ENCODE data around the gene ADAM23. TPM values are rescaled to one million over a fixed set of nuclear protein-coding genes. Genes with fewer than 3 reads are reported as not detected.

The ADAM23 gene
- total and polyA plus RNA-seq, 2 experiments from 2014 or later, result 11.8 to 15.9 TPM

- H3K4me1 Mint-ChIP-seq, result peaks cover 21% of the 10 kb centered on the region
Observed at GRCh38 chr2:206463685-206464084, 20.4 kb downstream of the ADAM23 start.

GRCh38 chr2:206464597-206464996 is 21.3 kb downstream of the ADAM23 start:
- no peaks in the 10 kb centered on the region for H4K20me1 ChIP-seq (replicated peaks; ENCODE audit: insufficient read depth)
- Mint-ChIP-seq H3K4me1 (peaks cover 21% of the 10 kb centered on the region), H3K27me3 (ENCODE audit: insufficient read depth, low read depth, poor library complexity) (peaks cover 10% of the 10 kb centered on the region), H3K9me3 (peaks cover 24% of the 10 kb centered on the region), H3K36me3 (ENCODE audit: low read depth) (peaks cover 41% of the 10 kb centered on the region), H3K4me3 (no peak overlapping the region), H3K27ac (no peak overlapping the region)
- no peak overlapping the region for H3K4me3 ChIP-seq
- H3K27ac ChIP-seq (ENCODE audit: low read depth), result no peak overlapping the region
- H3K27me3 ChIP-seq (ENCODE audit: insufficient read depth), result no peaks in the 10 kb centered on the region
- DNase-seq (ENCODE audit: low spot score) (no peak), ATAC-seq (no peak)
- H2AFZ ChIP-seq, result no peak overlapping the region
- no peak overlapping the region for H3K4me2 ChIP-seq
- no peaks in the 10 kb centered on the region for H3K79me2 ChIP-seq (replicated peaks; ENCODE audit: insufficient read depth)
- peaks cover 3% of the 10 kb centered on the region; the same call in 1 of the 2 replicates for H3F3A ChIP-seq (replicated peaks; ENCODE audit: low read depth)
- H3K9me2 ChIP-seq (ENCODE audit: insufficient read depth), result 0 out of 2 replicates have a peak, but pooled peaks cover 2% of the 10 kb centered on the region
- peaks cover 14% of the 10 kb centered on the region for H3K4me1 ChIP-seq (ENCODE audit: insufficient read depth)
- H3K36me3 ChIP-seq (ENCODE audit: insufficient read depth), result no peaks in the 10 kb centered on the region; the same call in 1 of the 2 replicates
- no peak for TF ChIP-seq EZH2phosphoT487 (IDR thresholded peaks at IDR 0.05; ENCODE audit: unreplicated experiment)
- TF ChIP-seq, protein P1, sequence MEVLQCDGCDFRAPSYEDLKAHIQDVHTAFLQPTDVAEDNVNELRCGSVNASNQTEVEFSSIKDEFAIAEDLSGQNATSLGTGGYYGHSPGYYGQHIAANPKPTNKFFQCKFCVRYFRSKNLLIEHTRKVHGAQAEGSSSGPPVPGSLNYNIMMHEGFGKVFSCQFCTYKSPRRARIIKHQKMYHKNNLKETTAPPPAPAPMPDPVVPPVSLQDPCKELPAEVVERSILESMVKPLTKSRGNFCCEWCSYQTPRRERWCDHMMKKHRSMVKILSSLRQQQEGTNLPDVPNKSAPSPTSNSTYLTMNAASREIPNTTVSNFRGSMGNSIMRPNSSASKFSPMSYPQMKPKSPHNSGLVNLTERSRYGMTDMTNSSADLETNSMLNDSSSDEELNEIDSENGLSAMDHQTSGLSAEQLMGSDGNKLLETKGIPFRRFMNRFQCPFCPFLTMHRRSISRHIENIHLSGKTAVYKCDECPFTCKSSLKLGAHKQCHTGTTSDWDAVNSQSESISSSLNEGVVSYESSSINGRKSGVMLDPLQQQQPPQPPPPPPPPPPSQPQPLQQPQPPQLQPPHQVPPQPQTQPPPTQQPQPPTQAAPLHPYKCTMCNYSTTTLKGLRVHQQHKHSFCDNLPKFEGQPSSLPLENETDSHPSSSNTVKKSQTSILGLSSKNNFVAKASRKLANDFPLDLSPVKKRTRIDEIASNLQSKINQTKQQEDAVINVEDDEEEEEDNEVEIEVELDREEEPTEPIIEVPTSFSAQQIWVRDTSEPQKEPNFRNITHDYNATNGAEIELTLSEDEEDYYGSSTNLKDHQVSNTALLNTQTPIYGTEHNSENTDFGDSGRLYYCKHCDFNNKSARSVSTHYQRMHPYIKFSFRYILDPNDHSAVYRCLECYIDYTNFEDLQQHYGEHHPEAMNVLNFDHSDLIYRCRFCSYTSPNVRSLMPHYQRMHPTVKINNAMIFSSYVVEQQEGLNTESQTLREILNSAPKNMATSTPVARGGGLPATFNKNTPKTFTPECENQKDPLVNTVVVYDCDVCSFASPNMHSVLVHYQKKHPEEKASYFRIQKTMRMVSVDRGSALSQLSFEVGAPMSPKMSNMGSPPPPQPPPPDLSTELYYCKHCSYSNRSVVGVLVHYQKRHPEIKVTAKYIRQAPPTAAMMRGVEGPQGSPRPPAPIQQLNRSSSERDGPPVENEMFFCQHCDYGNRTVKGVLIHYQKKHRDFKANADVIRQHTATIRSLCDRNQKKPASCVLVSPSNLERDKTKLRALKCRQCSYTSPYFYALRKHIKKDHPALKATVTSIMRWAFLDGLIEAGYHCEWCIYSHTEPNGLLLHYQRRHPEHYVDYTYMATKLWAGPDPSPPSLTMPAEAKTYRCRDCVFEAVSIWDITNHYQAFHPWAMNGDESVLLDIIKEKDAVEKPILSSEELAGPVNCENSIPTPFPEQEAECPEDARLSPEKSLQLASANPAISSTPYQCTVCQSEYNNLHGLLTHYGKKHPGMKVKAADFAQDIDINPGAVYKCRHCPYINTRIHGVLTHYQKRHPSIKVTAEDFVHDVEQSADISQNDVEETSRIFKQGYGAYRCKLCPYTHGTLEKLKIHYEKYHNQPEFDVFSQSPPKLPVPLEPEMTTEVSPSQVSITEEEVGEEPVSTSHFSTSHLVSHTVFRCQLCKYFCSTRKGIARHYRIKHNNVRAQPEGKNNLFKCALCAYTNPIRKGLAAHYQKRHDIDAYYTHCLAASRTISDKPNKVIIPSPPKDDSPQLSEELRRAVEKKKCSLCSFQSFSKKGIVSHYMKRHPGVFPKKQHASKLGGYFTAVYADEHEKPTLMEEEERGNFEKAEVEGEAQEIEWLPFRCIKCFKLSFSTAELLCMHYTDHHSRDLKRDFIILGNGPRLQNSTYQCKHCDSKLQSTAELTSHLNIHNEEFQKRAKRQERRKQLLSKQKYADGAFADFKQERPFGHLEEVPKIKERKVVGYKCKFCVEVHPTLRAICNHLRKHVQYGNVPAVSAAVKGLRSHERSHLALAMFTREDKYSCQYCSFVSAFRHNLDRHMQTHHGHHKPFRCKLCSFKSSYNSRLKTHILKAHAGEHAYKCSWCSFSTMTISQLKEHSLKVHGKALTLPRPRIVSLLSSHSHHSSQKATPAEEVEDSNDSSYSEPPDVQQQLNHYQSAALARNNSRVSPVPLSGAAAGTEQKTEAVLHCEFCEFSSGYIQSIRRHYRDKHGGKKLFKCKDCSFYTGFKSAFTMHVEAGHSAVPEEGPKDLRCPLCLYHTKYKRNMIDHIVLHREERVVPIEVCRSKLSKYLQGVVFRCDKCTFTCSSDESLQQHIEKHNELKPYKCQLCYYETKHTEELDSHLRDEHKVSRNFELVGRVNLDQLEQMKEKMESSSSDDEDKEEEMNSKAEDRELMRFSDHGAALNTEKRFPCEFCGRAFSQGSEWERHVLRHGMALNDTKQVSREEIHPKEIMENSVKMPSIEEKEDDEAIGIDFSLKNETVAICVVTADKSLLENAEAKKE (CRISPR knock-in tag; IDR thresholded peaks at IDR 0.05), result no peak
- TF ChIP-seq ZNF331 (CRISPR knock-in tag; IDR thresholded peaks at IDR 0.05; ENCODE audit: low read depth), result no peak

More at GRCh38 chr2:206463685-206464084, 20.4 kb downstream of the ADAM23 start:
- Histone ChIP-seq H3K27ac (ENCODE audit: low read depth) (no peak overlapping the region), H3F3A (replicated peaks; ENCODE audit: low read depth) (peaks cover 3% of the 10 kb centered on the region; the same call in 1 of the 2 replicates), H2AFZ (no peak overlapping the region), H3K4me1 (ENCODE audit: insufficient read depth) (peaks cover 14% of the 10 kb centered on the region), H3K4me2 (0 out of 2 replicates have a peak overlapping the region, but pooled peaks have one; percentile 20), H3K9me2 (ENCODE audit: insufficient read depth) (0 out of 2 replicates have a peak, but pooled peaks cover 2% of the 10 kb centered on the region), H3K4me3 (no peak overlapping the region), H4K20me1 (replicated peaks; ENCODE audit: insufficient read depth) (no peaks in the 10 kb centered on the region), H3K36me3 (ENCODE audit: insufficient read depth) (no peaks in the 10 kb centered on the region; the same call in 1 of the 2 replicates), H3K79me2 (replicated peaks; ENCODE audit: insufficient read depth) (no peaks in the 10 kb centered on the region), H3K27me3 (ENCODE audit: insufficient read depth) (no peaks in the 10 kb centered on the region)
- H3K9me3 Mint-ChIP-seq, result peaks cover 24% of the 10 kb centered on the region
- ATAC-seq (no peak), DNase-seq (ENCODE audit: low spot score) (no peak)
- H3K27me3 Mint-ChIP-seq (ENCODE audit: insufficient read depth, low read depth, poor library complexity), result peaks cover 10% of the 10 kb centered on the region
- H3K36me3 Mint-ChIP-seq (ENCODE audit: low read depth), result peaks cover 40% of the 10 kb centered on the region
- no peak overlapping the region for H3K4me3 Mint-ChIP-seq
- no peak overlapping the region for H3K27ac Mint-ChIP-seq
- TF ChIP-seq, protein P2, sequence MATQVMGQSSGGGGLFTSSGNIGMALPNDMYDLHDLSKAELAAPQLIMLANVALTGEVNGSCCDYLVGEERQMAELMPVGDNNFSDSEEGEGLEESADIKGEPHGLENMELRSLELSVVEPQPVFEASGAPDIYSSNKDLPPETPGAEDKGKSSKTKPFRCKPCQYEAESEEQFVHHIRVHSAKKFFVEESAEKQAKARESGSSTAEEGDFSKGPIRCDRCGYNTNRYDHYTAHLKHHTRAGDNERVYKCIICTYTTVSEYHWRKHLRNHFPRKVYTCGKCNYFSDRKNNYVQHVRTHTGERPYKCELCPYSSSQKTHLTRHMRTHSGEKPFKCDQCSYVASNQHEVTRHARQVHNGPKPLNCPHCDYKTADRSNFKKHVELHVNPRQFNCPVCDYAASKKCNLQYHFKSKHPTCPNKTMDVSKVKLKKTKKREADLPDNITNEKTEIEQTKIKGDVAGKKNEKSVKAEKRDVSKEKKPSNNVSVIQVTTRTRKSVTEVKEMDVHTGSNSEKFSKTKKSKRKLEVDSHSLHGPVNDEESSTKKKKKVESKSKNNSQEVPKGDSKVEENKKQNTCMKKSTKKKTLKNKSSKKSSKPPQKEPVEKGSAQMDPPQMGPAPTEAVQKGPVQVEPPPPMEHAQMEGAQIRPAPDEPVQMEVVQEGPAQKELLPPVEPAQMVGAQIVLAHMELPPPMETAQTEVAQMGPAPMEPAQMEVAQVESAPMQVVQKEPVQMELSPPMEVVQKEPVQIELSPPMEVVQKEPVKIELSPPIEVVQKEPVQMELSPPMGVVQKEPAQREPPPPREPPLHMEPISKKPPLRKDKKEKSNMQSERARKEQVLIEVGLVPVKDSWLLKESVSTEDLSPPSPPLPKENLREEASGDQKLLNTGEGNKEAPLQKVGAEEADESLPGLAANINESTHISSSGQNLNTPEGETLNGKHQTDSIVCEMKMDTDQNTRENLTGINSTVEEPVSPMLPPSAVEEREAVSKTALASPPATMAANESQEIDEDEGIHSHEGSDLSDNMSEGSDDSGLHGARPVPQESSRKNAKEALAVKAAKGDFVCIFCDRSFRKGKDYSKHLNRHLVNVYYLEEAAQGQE (IDR thresholded peaks at IDR 0.05; ENCODE audit: unreplicated experiment), result no peak
- TF ChIP-seq POLR2AphosphoS5 (IDR thresholded peaks at IDR 0.05; ENCODE audit: low read depth) (no peak), NANOG (IDR thresholded peaks at IDR 0.05; ENCODE audit: borderline replicate concordance) (no peak), CREB1 (CRISPR knock-in tag; IDR thresholded peaks at IDR 0.05; ENCODE audit: low read depth) (no peak), EZH2 (IDR thresholded peaks at IDR 0.05; ENCODE audit: low read depth, unreplicated experiment) (no peak), JUNB (IDR thresholded peaks at IDR 0.05; ENCODE audit: unreplicated experiment) (no peak), ETS1 (IDR thresholded peaks at IDR 0.05) (no peak), ZNF331 (CRISPR knock-in tag; IDR thresholded peaks at IDR 0.05; ENCODE audit: low read depth) (no peak), STAT1 (IDR thresholded peaks at IDR 0.05; ENCODE audit: unreplicated experiment) (no peak)

Data from GM23338 (cell line).